ENCODE results near the gene FBXO42. TPM values are rescaled to one million over a fixed set of nuclear protein-coding genes. Genes with fewer than 3 reads are reported as not detected.

Gene FBXO42
- polyA plus RNA-seq, 2 of the 4 experiments (the other 2 are of a cell fraction), result 4.7 to 12.4 TPM

DNA sequence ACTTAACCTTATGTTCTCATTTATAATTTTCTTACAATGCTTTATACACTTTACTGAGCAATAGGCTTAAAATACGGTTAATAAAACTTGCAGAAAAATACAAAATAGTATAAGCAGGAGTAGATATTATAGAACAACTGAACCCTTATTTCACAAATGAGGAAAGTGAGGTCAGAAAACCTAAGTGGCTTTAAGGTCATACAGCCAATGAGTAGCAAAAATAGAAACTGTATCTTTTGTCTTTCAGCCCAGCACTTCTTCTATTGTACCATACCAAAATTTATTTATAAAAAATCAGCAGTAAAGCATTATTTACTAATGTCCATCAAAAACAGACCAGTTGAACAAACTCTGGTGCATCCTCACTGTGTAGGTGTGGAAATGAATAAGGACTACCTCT is 11.6 kb downstream of the FBXO42 start:
- WGBS (ENCODE audit: missing lambda C conversion rate), result 93% methylated on average over 1 of the region's 1 CpG
- no peaks in the 10 kb centered on the region for H3K9me3 ChIP-seq
- POLR2A ChIA-PET, result no interaction called here
- no peak overlapping the region for H3K27ac ChIP-seq
- no peak for TF ChIP-seq FOSB (CRISPR knock-in tag; IDR thresholded peaks at IDR 0.05)
- TF ChIP-seq TFCP2L1 (CRISPR knock-in tag; IDR thresholded peaks at IDR 0.05), result no peak
- TF ChIP-seq HEYL (CRISPR knock-in tag; IDR thresholded peaks at IDR 0.05), result no peak
- no peak for TF ChIP-seq HOXB13 (CRISPR knock-in tag; IDR thresholded peaks at IDR 0.05; ENCODE audit: low read depth)
- no peak for TF ChIP-seq MAZ (IDR thresholded peaks at IDR 0.05; ENCODE audit: borderline replicate concordance, low read depth, low read length)
- TF ChIP-seq ATOH8 (CRISPR knock-in tag; IDR thresholded peaks at IDR 0.05; ENCODE audit: low read depth), result no peak
- no peak for TF ChIP-seq MAFK (IDR thresholded peaks at IDR 0.05; ENCODE audit: partially characterized antibody)
- TF ChIP-seq SREBF2 (IDR thresholded peaks at IDR 0.05), result no peak
- no peak for TF ChIP-seq ZFP36 (IDR thresholded peaks at IDR 0.05; ENCODE audit: borderline replicate concordance, partially characterized antibody)
- no peak for TF ChIP-seq PBX3 (IDR thresholded peaks at IDR 0.05)
- no peak for TF ChIP-seq ELK1 (IDR thresholded peaks at IDR 0.05; ENCODE audit: low read depth, low read length)
- no peak for TF ChIP-seq SMC3 (IDR thresholded peaks at IDR 0.05)
- TF ChIP-seq JUNB (IDR thresholded peaks at IDR 0.05), result no peak
- FAIRE-seq (no peak), ATAC-seq (no peak), DNase-seq (ENCODE audit: low read depth in 1 of 2, low spot score in 1 of 2) (no peak)
- H3K4me2 ChIP-seq, result no peak overlapping the region
- no peak overlapping the region for H3K4me3 ChIP-seq
- H3K4me1 ChIP-seq, result no peaks in the 10 kb centered on the region
- CTCF ChIA-PET, result interaction anchor here (1.6 kb wide), 1 partner anchor 12 kb away, joined by 4 read pairs; the partner anchor contains the start of gene FBXO42

- ChIA-PET POLR2A (no interaction called here), CTCF (interaction anchor here (1.0 kb wide), 1 partner anchor 44 kb away, joined by 3 read pairs; no protein-coding TSS in a partner anchor)
- no peak overlapping the region for H3K4me3 ChIP-seq
- 87% methylated on average over 3 of the region's 5 CpGs for whole genome bisulfite sequencing (ENCODE audit: missing lambda C conversion rate)
- DNase-seq (ENCODE audit: low read depth in 1 of 2, low spot score in 1 of 2) (no peak), FAIRE-seq (no peak), ATAC-seq (no peak)
- TF ChIP-seq BHLHE40 (IDR thresholded peaks at IDR 0.05; ENCODE audit: low read depth, low read length) (no peak), CBX2 (IDR thresholded peaks at IDR 0.05; ENCODE audit: borderline replicate concordance, low read depth) (no peak), HOXB5 (CRISPR knock-in tag; IDR thresholded peaks at IDR 0.05) (no peak)
- TF ChIP-seq, protein P1, sequence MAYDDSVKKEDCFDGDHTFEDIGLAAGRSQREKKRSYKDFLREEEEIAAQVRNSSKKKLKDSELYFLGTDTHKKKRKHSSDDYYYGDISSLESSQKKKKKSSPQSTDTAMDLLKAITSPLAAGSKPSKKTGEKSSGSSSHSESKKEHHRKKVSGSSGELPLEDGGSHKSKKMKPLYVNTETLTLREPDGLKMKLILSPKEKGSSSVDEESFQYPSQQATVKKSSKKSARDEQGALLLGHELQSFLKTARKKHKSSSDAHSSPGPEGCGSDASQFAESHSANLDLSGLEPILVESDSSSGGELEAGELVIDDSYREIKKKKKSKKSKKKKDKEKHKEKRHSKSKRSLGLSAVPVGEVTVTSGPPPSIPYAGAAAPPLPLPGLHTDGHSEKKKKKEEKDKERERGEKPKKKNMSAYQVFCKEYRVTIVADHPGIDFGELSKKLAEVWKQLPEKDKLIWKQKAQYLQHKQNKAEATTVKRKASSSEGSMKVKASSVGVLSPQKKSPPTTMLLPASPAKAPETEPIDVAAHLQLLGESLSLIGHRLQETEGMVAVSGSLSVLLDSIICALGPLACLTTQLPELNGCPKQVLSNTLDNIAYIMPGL (CRISPR knock-in tag; IDR thresholded peaks at IDR 0.05; ENCODE audit: borderline replicate concordance), result no peak
- H3K4me2 ChIP-seq, result no peak overlapping the region
- H3K27ac ChIP-seq, result no peak overlapping the region
- H3K9me3 ChIP-seq, result no peaks in the 10 kb centered on the region
- peaks cover 10% of the 10 kb centered on the region for H3K4me1 ChIP-seq
These were observed 13.3 kb downstream of the FBXO42 start for GRCh38 chr1:16338961-16339360.

- Histone ChIP-seq H3K4me2 (peak overlapping the region; percentile 64), H3K27ac (peak overlapping the region; percentile 20 to 58; a peak in 4 of 6 replicates), H3K4me1 (peaks cover 10% of the 10 kb centered on the region), H3K9me3 (no peaks in the 10 kb centered on the region), H3K4me3 (no peak overlapping the region)
- ChIA-PET POLR2A (interaction anchor here (0.7 kb wide), 1 partner anchor 170 kb away, joined by 6 read pairs; no protein-coding TSS in a partner anchor), CTCF (no interaction called here)
- DNase-seq (ENCODE audit: low read depth in 1 of 2, low spot score in 1 of 2), result peak in 1 of 2 experiments; percentile 41
- no peak for FAIRE-seq
- WGBS (ENCODE audit: missing lambda C conversion rate), result 35% methylated on average over 7 of the region's 7 CpGs
- peak in 1 of 2 experiments; percentile 66; a peak in 3 of 6 replicates for ATAC-seq
- TF ChIP-seq MAZ (IDR thresholded peaks at IDR 0.05; ENCODE audit: borderline replicate concordance, low read depth, low read length) (no peak), FOSL2 (IDR thresholded peaks at IDR 0.05) (no peak), FOSL2 (CRISPR knock-in tag; IDR thresholded peaks at IDR 0.05) (peak; percentile 80), EHF (CRISPR knock-in tag; IDR thresholded peaks at IDR 0.05) (no peak)
These were observed 17.5 kb downstream of the FBXO42 start for GRCh38 chr1:16334655-16335340.
